H1 (cell line): ENCODE data around the gene FGGY.
"Not testable (repeated sequence)": the region's sequence is repeated elsewhere in the genome, so short reads cannot be mapped to it uniquely, and the experiment has no call there.

ENCODE experiments used
- TAF1 ChIP-seq: IDR thresholded peaks from 2 replicates; pipeline ENCODE4 v1.6.1; 2011; ENCODE audit warnings: mild to moderate bottlenecking, low read depth, low read length
- TF ChIP-seq, protein P1 (sequence below), 3 experiments: IDR thresholded peaks; 1 replicate in 2 of 3; 2 replicates in 1 of 3; pipeline versions ENCODE4 v1.5.1 to v1.6.1; 2011; ENCODE audit warnings: low read length in 3 of 3, mild to moderate bottlenecking in 3 of 3, inconsistent platforms in 2 of 3, low read depth in 1 of 3, moderate library complexity in 1 of 3; ENCODE audit not compliant: insufficient read depth in 1 of 3; ENCODE audit errors: control extremely low read depth in 1 of 3

DNA sequence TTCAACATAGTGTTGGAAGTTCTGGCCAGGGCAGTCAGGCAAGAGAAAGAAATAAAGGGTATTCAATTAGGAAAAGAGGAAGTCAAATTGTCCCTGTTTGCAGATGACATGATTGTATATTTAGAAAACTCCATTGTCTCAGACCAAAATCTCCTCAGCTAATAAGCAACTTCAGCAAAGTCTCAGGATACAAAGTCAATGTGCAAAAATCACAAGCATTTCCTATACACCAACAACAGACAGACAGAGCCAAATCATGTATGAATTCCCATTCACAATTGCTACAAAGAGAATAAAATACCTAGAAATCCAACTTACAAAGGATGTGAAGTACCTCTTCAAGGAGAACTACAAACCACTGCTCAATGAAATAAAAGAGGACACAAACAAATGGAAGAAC lies 168.6 kb downstream of the FGGY start:
- TF ChIP-seq, protein P1, sequence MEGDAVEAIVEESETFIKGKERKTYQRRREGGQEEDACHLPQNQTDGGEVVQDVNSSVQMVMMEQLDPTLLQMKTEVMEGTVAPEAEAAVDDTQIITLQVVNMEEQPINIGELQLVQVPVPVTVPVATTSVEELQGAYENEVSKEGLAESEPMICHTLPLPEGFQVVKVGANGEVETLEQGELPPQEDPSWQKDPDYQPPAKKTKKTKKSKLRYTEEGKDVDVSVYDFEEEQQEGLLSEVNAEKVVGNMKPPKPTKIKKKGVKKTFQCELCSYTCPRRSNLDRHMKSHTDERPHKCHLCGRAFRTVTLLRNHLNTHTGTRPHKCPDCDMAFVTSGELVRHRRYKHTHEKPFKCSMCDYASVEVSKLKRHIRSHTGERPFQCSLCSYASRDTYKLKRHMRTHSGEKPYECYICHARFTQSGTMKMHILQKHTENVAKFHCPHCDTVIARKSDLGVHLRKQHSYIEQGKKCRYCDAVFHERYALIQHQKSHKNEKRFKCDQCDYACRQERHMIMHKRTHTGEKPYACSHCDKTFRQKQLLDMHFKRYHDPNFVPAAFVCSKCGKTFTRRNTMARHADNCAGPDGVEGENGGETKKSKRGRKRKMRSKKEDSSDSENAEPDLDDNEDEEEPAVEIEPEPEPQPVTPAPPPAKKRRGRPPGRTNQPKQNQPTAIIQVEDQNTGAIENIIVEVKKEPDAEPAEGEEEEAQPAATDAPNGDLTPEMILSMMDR (IDR thresholded peaks at IDR 0.05; ENCODE audit: control extremely low read depth in 1 of 3, insufficient read depth in 1 of 3, low read depth in 1 of 3, low read length in 3 of 3) = not testable (repeated sequence)
- not testable (repeated sequence) for TF ChIP-seq TAF1
